COLO668 (cell line): ENCODE results near the gene PLAU.
A peak's percentile ranks its signal among the peaks of the same experiment; 100 is the strongest.

Source experiments
- DNase-seq: peaks from one replicate; lab custom pipeline; 2025; ENCODE audit not compliant: unreplicated experiment; lab: John Stamatoyannopoulos, UW

The PLAU gene

GRCh38 chr10:73910764-73911552 lies at the start of gene PLAU:
Gene PLAU, plus strand, starts transcription at chr10:73911132. Its CDS starts 424 bp downstream, at chr10:73911556.
- peak; percentile 48 for DNase-seq

DNA sequence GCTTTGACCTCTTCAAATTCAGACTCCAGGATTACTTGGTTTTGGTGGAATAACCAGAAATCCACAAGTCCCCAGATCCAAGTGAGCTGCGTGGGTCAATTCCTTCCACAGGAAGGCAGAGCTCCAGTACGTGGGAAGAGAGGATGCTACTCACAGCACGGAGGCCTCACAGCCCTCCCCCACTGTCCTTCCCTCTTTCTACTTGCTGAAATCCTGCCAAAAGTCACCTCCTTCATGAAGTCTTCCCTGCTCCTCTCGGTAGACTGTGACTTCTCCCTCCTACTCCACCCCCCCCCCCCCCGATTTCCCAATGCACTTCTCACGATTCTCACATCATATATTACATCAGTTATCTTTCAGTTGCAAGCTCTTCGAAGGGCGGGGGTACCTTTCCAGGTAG lies 48.9 kb upstream of the PLAU start:
- DNase-seq = no peak

DNA sequence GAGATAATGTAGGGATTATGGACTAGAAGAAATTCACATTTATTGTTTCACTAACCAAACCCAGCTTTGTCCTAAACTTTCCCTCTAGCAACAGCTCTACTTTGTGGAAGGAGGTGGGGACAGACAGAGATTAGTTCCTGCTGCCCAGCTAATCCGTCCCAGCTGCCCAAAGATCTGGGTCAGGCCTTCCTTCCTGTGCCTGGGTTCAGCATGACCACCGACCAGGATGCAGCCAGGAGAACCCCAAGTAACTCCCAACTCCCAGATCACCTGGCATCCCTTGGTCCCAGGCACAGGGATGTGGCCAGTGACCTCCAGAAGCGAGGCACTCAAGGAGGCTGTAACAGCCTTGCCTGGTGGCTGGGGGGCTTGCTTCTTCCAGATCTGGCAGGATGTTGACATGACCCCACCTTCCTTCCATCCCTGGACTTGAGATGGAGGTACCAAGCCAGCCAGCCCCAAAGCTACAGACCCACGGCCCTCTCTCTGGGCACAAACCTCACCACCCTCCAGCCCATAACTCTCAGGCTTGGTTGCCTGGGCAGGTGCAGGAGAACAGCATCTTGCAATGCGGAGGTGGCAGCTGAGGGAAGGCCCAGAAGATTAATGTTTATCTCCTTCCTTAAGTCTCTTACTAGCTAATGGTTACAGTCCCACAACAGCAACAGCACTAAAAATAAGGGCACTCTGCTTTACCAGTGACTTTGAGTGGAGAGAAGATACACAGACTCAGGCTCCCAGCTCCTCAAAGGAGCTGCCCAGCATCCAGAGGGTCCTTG lies 47.7 kb upstream of the PLAU start:
- no peak for DNase-seq

GRCh38 chr10:73864229-73864628 lies 46.7 kb upstream of the PLAU start:
- DNase-seq = no peak

- no peak for DNase-seq
Observed at GRCh38 chr10:73865107-73865458, 45.8 kb upstream of the PLAU start.

DNA sequence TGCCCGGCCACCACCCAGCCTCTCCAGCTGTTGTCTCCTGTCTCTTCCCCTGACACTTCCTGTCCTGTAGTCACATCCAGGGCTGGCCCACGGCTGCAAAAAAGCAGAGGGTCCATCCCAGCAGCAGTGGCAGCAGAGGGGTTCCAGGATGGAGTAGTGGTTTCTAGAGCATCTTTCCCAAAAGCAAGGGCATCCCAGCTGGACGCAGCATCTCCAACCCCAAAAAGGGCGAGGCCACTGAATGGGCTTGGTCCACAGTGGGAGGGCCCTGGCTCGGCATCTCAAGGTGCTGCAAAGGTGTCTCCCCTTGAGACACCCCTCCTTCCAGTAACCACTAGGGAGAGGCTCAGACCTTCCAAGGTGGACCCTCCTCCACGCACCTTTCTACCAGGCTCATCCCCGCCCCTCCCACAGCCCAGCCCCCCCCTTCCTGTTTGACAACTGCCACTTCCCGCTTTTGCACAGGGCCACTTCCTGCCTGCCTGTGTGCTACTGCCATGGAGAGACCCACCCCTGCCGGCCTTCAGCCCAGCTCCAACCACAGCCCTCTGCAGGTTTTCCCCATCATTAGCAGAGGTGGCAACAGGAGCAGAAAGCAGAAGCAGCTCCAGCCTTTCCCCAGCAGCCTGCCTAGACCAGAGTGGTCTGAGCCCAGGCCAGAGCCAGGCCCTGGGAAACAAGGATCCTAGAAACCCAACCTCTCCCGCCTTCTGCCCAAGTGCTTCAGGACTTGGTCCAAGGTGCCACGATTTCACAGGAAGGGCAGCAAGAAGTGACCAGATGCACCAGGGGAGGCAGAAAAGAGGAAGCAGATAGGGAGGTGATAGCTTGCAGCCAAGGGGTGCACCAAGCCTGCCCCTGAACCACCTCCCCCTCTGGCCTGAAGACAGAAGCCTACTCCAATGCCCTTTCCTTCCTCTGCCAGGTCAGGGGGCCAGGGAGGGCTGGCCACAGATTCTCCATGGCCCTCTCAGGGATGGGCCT lies 45.2 kb upstream of the PLAU start:
- DNase-seq = no peak

GRCh38 chr10:73866621-73867020 lies 44.3 kb upstream of the PLAU start:
- no peak for DNase-seq

- no peak for DNase-seq
Observed at GRCh38 chr10:73867126-73867807, 43.7 kb upstream of the PLAU start.

DNA sequence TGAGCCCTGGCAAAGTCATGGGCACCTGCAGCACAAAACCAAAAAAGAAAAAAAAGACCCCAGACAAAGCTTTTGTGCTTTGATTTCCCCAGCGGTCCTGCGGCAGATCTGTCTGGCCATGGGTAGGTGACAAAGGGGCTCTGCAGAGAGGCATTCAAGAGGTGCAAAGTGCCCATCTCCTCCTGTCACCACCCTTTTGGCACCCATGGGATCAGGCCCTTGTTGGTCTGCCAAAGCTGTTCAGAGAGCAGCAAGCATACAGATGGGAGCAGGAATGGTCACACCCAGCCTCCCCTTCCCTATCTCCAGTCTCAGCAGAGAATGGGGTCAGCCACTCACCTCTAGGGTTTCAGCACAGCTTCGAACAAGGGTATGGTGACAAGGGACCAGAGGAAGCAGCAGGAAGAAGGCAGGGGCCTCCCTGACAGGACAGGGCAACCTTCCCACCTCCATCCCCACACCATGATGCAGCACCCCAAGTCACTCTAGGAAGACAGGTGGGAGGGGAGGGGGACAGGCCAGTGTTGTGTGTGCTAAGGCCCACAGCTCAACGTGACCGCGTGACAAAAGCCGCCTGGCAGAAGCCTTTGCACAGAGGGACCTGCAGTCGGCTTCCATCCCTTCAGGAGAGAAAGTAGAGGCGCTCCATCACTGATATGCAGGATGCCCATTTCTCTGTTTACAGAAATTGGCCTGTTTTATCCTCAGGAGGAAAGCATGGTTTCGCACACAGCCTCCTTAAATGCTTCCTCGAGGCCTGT lies 42.9 kb upstream of the PLAU start:
- no peak for DNase-seq

DNA sequence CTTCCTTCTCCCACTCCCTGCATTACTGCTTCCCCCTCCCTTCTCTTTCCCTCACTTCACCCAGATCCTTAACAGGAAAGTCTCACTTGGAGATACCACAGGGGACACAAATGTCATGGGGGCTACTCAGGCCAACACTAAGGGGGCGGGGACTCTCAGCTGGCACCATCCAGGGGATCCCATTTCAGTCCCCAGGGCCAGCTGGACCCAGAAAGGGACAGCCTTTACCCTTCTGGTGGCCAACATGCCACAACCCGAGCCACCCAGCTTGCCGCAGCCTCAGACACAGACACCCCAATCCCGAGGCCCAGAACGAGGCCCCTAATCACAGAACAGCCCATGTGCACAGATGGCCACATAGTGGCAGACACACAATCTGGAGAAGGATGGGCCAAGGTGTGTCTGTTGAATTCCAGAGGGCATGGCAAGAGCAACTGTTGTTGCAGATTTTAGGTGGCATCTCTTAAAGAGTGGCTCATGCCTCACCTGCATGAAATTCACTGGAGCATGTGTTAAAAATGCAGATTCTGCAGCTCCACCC lies 42.2 kb upstream of the PLAU start:
- no peak for DNase-seq

DNA sequence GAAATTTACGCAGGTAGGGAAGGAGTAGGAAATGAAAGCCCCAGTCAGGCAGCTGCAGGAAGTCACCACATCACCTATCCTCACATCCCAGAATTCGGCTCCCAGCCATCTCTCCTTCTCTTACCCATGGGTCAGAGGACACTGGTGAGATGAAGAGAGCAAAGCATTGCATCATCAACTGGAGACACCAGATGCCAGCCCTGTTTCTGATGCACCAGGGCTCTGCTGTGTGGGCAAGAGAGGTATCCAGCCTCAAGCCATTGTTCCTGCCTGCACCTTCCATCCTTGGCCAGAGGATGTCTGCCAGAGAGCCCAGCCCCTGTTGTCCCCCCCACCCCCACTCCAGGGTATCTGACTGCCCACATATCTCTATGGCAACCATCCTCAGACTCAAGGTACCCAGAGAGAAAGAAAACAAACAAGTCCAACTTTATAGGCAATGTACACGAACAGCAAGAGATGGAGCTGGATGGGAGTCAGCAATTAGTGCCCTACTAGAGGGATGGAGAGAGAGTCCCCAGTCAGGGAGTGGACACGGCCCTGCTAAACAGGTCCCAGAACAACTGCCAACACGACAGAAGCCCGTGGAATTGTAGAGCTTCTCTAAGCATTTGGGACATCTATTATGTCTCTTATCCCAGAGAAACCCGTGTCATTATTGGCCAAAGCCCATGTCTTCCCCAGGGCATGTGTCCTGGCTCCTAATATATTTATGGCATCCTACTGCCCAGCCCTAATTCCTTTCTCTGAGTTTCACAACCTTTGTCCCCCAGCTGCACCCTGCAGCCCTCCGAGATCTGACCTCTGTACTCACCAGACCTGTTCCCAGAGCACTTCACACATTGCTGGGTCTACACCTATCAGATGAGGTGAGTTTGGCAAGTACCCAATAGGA lies 39.4 kb upstream of the PLAU start:
- DNase-seq = no peak

DNA sequence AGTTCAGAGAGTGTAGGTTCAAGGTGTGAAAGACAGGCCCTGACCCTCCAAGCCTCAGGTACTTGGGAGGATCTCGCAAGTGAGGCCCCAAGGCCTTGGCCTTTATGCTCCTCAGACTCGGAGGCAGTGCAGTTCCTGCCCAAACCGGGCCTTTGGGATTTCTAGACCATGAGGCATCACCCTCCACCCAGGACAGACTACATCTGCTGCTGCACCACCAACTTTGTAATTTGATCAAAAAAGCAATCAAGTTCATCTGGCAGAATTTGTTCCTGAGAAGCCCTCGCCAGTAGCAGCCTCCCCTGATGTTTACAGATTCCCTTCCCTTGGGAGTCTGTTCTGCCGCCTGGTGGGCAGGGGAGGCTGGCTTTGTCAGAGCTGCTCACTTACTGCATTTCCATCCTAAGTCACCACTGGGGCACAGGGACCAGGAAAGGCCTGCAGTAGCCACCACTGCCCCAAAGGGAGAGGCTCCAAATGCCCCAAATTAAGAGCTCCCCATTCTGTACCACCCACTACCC lies 38.7 kb upstream of the PLAU start:
- DNase-seq = no peak

- no peak for DNase-seq
Observed at GRCh38 chr10:73873142-73873837, 37.6 kb upstream of the PLAU start.

GRCh38 chr10:73873838-73874215 lies 37.1 kb upstream of the PLAU start:
- DNase-seq = peak; percentile 9

DNA sequence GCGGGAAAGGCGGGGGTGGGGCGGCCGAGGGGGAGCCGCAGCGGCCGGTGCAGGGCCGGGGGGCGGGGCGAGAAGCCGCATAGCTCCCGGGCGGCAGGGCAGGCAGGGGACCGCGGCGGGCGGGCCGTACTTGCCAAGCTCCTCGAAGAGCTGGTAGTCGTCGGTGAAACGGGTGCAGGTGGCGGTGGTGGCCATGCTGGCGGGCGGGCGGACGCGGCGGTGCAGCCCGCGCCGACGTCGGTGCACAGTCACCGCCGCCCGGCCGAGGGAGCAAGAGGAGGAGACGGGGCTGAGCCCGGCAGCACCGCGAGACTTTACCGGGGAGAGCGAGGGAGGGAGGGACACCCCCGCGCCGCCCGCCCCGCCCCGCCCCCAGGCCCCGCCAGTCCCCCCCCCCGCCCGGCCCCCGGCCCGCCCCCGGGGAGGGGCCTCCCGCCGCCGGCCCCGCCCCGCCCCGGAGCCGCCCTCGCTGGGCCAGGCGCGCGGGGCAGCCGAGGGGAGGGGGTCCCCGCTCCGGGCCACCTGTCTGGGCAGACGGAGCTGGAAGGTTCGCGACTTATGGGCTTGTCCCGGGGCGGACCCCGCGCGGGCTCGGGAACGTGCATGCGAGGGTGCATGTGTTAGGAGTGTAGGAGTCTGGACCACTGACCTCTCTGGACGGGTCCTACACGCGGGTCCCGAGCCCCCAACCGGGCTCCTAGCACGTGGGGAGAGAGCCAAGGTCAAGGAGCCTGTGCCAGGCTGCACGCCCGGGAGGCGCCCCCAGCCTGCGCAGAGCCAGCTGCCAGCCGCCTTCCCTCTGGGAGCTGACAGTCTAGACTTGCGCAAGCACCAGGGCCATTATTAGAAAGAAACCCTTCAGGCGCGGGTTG lies 36.4 kb upstream of the PLAU start, which contains the start of gene CAMK2G:
TSS of gene CAMK2G (minus strand) at position 289 of the 872 bp plus-strand sequence. CDS start at position 195, 94 bp downstream.
- DNase-seq = peak; percentile 77

- no peak for DNase-seq
Observed at GRCh38 chr10:73875139-73875475, 35.8 kb upstream of the PLAU start.

GRCh38 chr10:73876157-73876556 lies 34.8 kb upstream of the PLAU start:
- DNase-seq = no peak
